Activated CD8-positive, alpha-beta T cell treated with anti-CD3 and anti-CD28 coated beads for 36 hours (primary cell): ENCODE results near the gene SEMA3B. TPM values are rescaled to one million over a fixed set of nuclear protein-coding genes. Genes with fewer than 3 reads are reported as not detected.
A peak's percentile ranks its signal among the peaks of the same experiment; 100 is the strongest.

Experiments
- ATAC-seq: fragments of 200-7000 bp; cut with Tn5 transposase; one replicate; pipeline ENCODE4 v1.10.0; 2021; ENCODE audit warnings: mild to moderate bottlenecking, moderate library complexity
- CTCF ChIA-PET: fragments of 350-600 bp; sonication (Branson Sonifier 250); formaldehyde crosslinking; loops from one replicate; lab custom pipeline; 2021; ENCODE audit warnings: antibody characterized with exemption; lab: Charles Lee
- POLR2A ChIA-PET: fragments of 350-600 bp; sonication (Branson Sonifier 250); formaldehyde crosslinking; loops from one replicate; lab custom pipeline; 2021; ENCODE audit warnings: antibody characterized with exemption; lab: Charles Lee
- DNase-seq: peaks from one replicate; pipeline ENCODE4 v3.0.0-alpha.2; 2020
- H3K27ac Mint-ChIP-seq: one replicate; pipeline ENCODE4 v1.8.0; 2021; ENCODE audit warnings: mild to moderate bottlenecking, mixed read lengths
- H3K27me3 Mint-ChIP-seq: one replicate; pipeline ENCODE4 v1.8.0; 2021; ENCODE audit warnings: mixed read lengths
- H3K36me3 Mint-ChIP-seq: one replicate; pipeline ENCODE4 v1.8.0; 2021; ENCODE audit warnings: low read depth, mixed read lengths
- H3K4me1 Mint-ChIP-seq: one replicate; pipeline ENCODE4 v1.8.0; 2021; ENCODE audit warnings: low read depth, mixed read lengths
- H3K4me3 Mint-ChIP-seq: one replicate; pipeline ENCODE4 v1.8.0; 2021; ENCODE audit warnings: mild to moderate bottlenecking, moderate library complexity, mixed read lengths
- H3K9me3 Mint-ChIP-seq: one replicate; pipeline ENCODE4 v1.8.0; 2021; ENCODE audit warnings: mixed read lengths
- CTCF ChIP-seq: fragments of 200-600 bp; IDR thresholded peaks from one replicate; pipeline ENCODE4 v1.8.0; 2022; ENCODE audit warnings: antibody characterized with exemption, mild to moderate bottlenecking
- intact Hi-C: fragments of 100-400 bp; cut with micrococcal nuclease; formaldehyde crosslinking; loops from one replicate; pipeline ENCODE4 v1.10.0; 2022
- total RNA-seq, 2 experiments: library from RNA; stranded (reverse); gene quantifications; one replicate each; pipeline ENCODE4 v1.2.3, GENCODE V29; 2021

Gene SEMA3B
- total RNA-seq, 2 experiments from 2014 or later: 1.6 to 2.3 TPM

- H3K27ac Mint-ChIP-seq: peak overlapping the region; percentile 87
- H3K4me1 Mint-ChIP-seq: peaks cover 40% of the 10 kb centered on the region
- intact Hi-C loops: no loop called here
- no peak for TF ChIP-seq CTCF
- ChIA-PET POLR2A (interaction anchor here (1.3 to 1.5 kb wide), 2 partner anchors 8 to 15 kb away, joined by 4 read pairs; partner anchors contain the start of gene GNAI2), CTCF (interaction anchor here (0.8 to 6.2 kb wide), 6 partner anchors 7 to 58 kb away, joined by 3 to 94 read pairs (median 5); no protein-coding TSS in a partner anchor)
- H3K27me3 Mint-ChIP-seq: no peaks in the 10 kb centered on the region
- H3K9me3 Mint-ChIP-seq: no peaks in the 10 kb centered on the region
- no peak overlapping the region for H3K4me3 Mint-ChIP-seq
- H3K36me3 Mint-ChIP-seq: peaks cover 21% of the 10 kb centered on the region
- DNase-seq (no peak), ATAC-seq (no peak)
Observed at GRCh38 chr3:50250514-50250913, 18.4 kb upstream of the SEMA3B start.

- peak; percentile 12 for ATAC-seq
- intact Hi-C loops: no loop called here
- peaks cover 24% of the 10 kb centered on the region for H3K36me3 Mint-ChIP-seq
- H3K9me3 Mint-ChIP-seq: no peaks in the 10 kb centered on the region
- no peak for TF ChIP-seq CTCF
- POLR2A ChIA-PET: interaction anchor here (0.7 to 1.0 kb wide), 5 partner anchors 10 to 26 kb away, joined by 3 read pairs; no protein-coding TSS in a partner anchor
- peaks cover 37% of the 10 kb centered on the region for H3K4me1 Mint-ChIP-seq
- peak overlapping the region; percentile 87 for H3K27ac Mint-ChIP-seq
- CTCF ChIA-PET: interaction anchor here (0.9 to 6.2 kb wide), 4 partner anchors 6 to 57 kb away, joined by 4 to 94 read pairs (median 8); no protein-coding TSS in a partner anchor
- no peaks in the 10 kb centered on the region for H3K27me3 Mint-ChIP-seq
- H3K4me3 Mint-ChIP-seq: no peak overlapping the region
- peak; percentile 75 for DNase-seq
Observed at GRCh38 chr3:50251220-50251619, 17.7 kb upstream of the SEMA3B start.

DNA sequence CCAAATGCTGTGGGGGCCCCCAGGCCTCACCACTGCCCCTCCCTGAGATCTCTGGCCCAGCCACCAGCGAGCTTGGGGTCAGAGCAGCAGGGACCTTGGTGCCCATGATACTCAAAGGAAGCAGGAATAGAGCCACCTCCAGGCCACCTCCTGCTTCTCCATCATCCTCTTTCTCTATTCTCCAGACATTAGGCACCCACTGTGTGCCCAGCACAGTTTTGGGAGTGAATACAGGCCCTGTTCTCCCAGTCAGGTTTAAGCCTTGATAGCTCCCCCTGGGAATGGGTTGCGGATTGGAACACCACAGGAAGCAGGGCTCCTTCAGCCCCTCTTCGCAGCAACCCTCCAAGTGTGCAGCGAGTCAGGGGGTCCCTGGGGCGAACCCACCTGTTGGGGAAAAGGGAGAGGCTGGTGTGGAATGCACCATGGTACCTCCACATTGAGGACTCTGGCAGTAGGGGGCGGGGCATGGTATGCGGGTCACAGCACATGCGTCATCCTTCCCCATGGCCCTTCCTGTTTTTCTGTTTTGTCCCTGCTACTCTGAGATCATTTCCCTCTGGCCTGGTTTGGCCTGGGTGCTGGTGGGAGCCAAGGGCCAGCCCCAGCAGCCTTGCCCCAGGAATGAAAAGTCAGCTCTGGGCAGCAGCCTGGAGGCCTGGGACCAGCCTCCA, 14.2 kb upstream of the SEMA3B start:
- H3K27me3 Mint-ChIP-seq: no peaks in the 10 kb centered on the region
- TF ChIP-seq CTCF: no peak
- intact Hi-C loops: no loop called here
- DNase-seq (no peak), ATAC-seq (no peak)
- no peaks in the 10 kb centered on the region for H3K9me3 Mint-ChIP-seq
- ChIA-PET POLR2A (interaction anchor here (0.6 kb wide), 1 partner anchor 39 kb away, joined by 3 read pairs; no protein-coding TSS in a partner anchor), CTCF (interaction anchor here (1.5 to 11.8 kb wide), 4 partner anchors 6 to 60 kb away, joined by 3 to 97 read pairs (median 56); no protein-coding TSS in a partner anchor)
- H3K27ac Mint-ChIP-seq: no peak overlapping the region
- H3K36me3 Mint-ChIP-seq: peaks cover 37% of the 10 kb centered on the region
- peaks cover 17% of the 10 kb centered on the region for H3K4me1 Mint-ChIP-seq
- no peak overlapping the region for H3K4me3 Mint-ChIP-seq

DNA sequence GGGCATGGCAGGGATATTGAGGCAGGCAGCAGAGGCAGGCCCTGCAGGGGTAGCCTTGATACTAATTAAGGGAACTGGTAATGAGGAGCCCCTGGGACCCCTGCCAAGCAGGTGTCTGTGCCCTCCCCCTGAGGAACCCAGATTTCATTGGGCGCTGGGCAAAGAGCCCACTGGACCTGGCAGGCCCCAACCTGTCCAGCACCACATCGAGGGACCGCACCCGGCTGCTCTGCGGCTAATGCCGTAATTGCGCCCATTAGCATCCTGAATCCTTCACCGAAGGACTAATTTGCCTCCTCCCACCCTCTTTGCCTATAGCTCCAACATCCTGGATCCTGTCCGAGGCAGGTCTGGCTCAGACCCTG, 13.7 kb upstream of the SEMA3B start:
- POLR2A ChIA-PET: no interaction called here

More for the DNA sequence above, 13.7 kb upstream of the SEMA3B start:
- intact Hi-C loops: no loop called here
- no peak for ATAC-seq
- Mint-ChIP-seq H3K36me3 (peaks cover 34% of the 10 kb centered on the region), H3K9me3 (no peaks in the 10 kb centered on the region), H3K27ac (no peak overlapping the region), H3K4me3 (no peak overlapping the region), H3K27me3 (no peaks in the 10 kb centered on the region), H3K4me1 (peaks cover 16% of the 10 kb centered on the region)
- CTCF ChIA-PET: interaction anchor here (1.5 to 11.8 kb wide), 4 partner anchors 6 to 61 kb away, joined by 3 to 97 read pairs (median 56); no protein-coding TSS in a partner anchor
- DNase-seq: no peak
- no peak for TF ChIP-seq CTCF
